ENCODE results near the gene RALGAPA2.

Gene RALGAPA2

DNA sequence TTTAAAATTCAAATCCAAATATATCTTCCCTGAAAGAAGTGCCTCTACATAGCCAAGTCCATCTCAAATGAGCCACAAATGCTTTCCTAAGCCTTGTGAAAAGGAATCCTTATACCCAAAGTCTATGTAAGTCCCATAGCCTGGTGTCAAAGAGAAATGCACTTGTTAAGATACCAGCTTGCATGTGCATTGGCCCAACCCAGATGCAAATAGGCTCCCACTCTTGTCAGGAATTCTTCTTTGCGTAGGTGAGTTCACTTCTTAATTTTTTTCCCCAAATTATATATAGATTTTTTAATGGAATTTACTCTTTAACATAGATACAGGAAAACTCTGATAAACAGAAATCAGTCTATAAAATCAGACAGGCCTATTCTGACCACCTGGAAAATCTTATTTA, 105.6 kb downstream of the RALGAPA2 start:
- TF ChIP-seq CTCF (IDR thresholded peaks at IDR 0.05; ENCODE audit: control insufficient read depth, insufficient read depth, low read depth, low read length, missing control alignments) = no peak
- no peak overlapping the region for H3K4me3 ChIP-seq (ENCODE audit: control insufficient read depth, low read depth, low read length)
- no peak for DNase-seq (ENCODE audit: low read depth)

DNA sequence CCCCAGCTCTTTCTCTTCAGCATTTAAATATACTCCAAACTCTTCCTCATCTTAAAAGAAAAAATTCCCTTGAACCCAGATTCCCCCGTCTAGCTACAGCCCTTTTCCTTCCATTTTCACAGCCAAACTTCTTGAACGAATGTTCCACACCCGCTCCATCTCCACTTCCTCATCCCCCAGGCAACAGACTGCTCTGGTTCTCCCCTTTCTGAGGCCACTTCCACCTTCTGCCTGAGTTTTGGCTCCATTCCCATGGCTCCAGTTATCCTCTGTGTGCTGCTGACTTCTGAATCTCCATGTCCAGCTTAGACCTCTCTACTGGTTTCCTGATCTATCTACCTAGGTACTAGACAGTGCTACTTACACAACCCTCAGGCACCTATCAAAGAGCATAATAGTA, 106.4 kb downstream of the RALGAPA2 start:
- TF ChIP-seq CTCF (IDR thresholded peaks at IDR 0.05; ENCODE audit: control insufficient read depth, insufficient read depth, low read depth, low read length, missing control alignments) = no peak
- DNase-seq (ENCODE audit: low read depth) = no peak
- H3K4me3 ChIP-seq (ENCODE audit: control insufficient read depth, low read depth, low read length) = no peak overlapping the region

DNA sequence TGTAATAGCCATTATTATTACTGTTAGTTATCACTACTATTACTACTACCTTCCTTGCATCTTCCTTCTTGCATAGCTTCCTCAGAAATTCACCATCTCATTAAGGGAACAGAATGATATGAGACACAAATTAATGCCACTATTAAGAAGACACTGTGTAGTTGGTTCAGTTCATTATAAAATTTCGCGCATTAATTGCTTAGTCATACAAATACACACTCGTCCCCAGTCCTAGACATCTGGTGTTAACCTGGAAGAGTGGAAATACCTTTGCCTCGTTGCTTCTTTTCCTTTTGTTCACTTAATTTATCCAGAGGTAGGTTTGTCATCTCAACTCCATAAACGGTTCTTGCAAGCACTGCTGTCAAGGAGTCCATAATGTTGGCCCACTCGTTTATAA, 107.5 kb downstream of the RALGAPA2 start:
- TF ChIP-seq CTCF (IDR thresholded peaks at IDR 0.05; ENCODE audit: control insufficient read depth, insufficient read depth, low read depth, low read length, missing control alignments) = no peak
- H3K4me3 ChIP-seq (ENCODE audit: control insufficient read depth, low read depth, low read length) = no peak overlapping the region
- DNase-seq (ENCODE audit: low read depth) = no peak

DNA sequence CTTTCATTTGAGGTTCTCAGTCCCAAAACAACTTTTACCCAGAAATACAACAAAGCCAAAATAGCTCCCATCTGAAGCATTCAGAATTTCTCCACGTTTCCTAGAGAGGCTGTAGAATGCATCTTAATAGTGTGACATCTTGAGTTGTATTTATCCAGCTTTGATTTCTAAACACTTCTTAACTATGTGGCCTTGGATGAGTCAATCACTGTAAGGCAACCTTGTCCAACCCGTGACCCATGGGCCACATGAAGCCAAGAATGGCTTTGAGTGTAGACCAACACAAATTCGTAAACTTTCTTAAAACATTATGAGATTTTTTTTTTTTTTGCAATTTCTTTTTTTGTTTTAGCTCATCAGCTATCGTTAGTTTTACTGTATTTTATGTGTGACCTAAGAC, 108.1 kb downstream of the RALGAPA2 start:
- TF ChIP-seq CTCF (IDR thresholded peaks at IDR 0.05; ENCODE audit: control insufficient read depth, insufficient read depth, low read depth, low read length, missing control alignments) = no peak
- H3K4me3 ChIP-seq (ENCODE audit: control insufficient read depth, low read depth, low read length) = no peak overlapping the region
- DNase-seq (ENCODE audit: low read depth) = no peak

DNA sequence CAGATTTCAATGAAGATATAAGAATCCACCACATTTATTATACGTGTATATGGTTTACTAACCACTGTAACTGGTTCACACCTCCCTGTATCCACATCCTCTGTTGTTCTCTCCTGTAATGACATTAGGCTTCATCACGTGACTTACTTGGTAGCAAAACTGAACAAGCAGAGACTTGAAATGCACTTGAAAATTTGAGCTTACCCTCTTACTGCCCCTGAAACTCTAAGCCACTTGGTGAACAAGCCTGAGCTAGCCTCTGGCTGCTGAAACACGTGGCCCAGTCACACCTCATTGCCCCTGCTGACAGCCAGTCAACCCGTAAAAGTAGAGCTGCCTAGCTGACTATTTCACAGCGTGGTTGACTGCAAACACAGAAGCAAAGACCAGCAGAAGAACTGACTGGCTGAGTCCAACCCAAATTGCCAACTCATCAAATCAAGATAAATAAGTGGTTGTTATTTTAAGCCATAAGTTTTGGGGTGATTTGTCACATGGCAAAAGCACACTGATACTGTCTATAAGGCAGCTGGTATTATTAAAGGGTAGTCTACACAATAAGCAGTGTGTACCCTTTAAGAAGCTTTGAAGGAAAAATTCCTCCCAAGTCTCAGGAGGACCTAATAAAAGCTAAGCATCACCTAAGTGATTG, 109.0 kb downstream of the RALGAPA2 start:
- no peak for TF ChIP-seq CTCF (IDR thresholded peaks at IDR 0.05; ENCODE audit: control insufficient read depth, insufficient read depth, low read depth, low read length, missing control alignments)
- no peak overlapping the region for H3K4me3 ChIP-seq (ENCODE audit: control insufficient read depth, low read depth, low read length)
- DNase-seq (ENCODE audit: low read depth) = no peak

DNA sequence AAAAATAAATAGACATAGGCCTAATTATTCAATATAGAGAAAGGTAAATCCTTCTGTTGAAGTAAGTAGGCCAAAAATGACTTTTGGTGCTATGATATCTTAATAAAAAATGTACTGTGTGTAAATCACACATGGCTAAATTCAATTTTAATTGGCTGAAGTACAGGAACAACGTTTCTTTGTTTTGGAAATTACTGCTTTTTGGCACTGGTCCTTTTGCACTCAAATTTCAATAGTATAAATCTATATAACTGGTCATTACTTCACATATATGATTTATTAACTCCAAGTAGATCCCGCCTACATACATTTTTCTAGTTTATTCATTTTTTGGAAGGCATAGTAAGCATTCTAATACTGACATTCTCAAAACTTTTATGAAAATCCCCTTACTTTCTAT, 114.5 kb downstream of the RALGAPA2 start:
- H3K4me3 ChIP-seq (ENCODE audit: control insufficient read depth, low read depth, low read length) = no peak overlapping the region
- no peak for TF ChIP-seq CTCF (IDR thresholded peaks at IDR 0.05; ENCODE audit: control insufficient read depth, insufficient read depth, low read depth, low read length, missing control alignments)
- DNase-seq (ENCODE audit: low read depth) = no peak

- peak; percentile 27 for TF ChIP-seq CTCF (IDR thresholded peaks at IDR 0.05; ENCODE audit: control insufficient read depth, insufficient read depth, low read depth, low read length, missing control alignments)
- H3K4me3 ChIP-seq (ENCODE audit: control insufficient read depth, low read depth, low read length) = no peak overlapping the region
- no peak for DNase-seq (ENCODE audit: low read depth)
These were observed 118.3 kb downstream of the RALGAPA2 start for GRCh38 chr20:20594171-20594530.

All from AG09309 (cell line).